ENCODE data around the gene PTCRA.

GRCh38 chr6:42871711-42872110, 44.1 kb upstream of the PTCRA start:
- TF ChIP-seq POLR2A (IDR thresholded peaks at IDR 0.05; ENCODE audit: low read length): no peak
- no peak for TF ChIP-seq GATA1 (IDR thresholded peaks at IDR 0.05; ENCODE audit: low read depth, low read length)

Measured in erythroblast (primary cell).